Measurements from ENCODE around the gene TBCCD1. TPM values are rescaled to one million over a fixed set of nuclear protein-coding genes. Genes with fewer than 3 reads are reported as not detected.

The TBCCD1 gene
- total RNA-seq, 1 experiment from 2014 or later: 7.4 TPM

- Histone ChIP-seq H3K9me3 (ENCODE audit: control insufficient read depth, low read depth, low read length) (no peaks in the 10 kb centered on the region), H2BK15ac (ENCODE audit: low read depth, low read length) (no peak overlapping the region), H3K27ac (ENCODE audit: insufficient read length, low read depth, low read length) (no peak overlapping the region), H3K27me3 (ENCODE audit: insufficient read depth, low read length) (no peaks in the 10 kb centered on the region), H2AK5ac (ENCODE audit: insufficient read length, low read length) (no peak overlapping the region), H4K20me1 (ENCODE audit: control insufficient read depth, insufficient read depth, insufficient read length) (no peaks in the 10 kb centered on the region), H3K14ac (ENCODE audit: insufficient read depth, low read length) (no peak overlapping the region), H2BK20ac (ENCODE audit: low read depth, low read length, poor library complexity, severe bottlenecking) (no peak overlapping the region), H2BK120ac (ENCODE audit: low read depth, low read length, poor library complexity, severe bottlenecking) (no peak overlapping the region), H2AFZ (ENCODE audit: low read length) (no peak overlapping the region), H3K23me2 (ENCODE audit: insufficient read length, low read depth, low read length, poor library complexity, severe bottlenecking) (no peaks in the 10 kb centered on the region), H4K8ac (replicated peaks; ENCODE audit: insufficient read length, low read depth, low read length) (no peak overlapping the region), H2BK5ac (ENCODE audit: insufficient read length, low read length) (no peak overlapping the region), H3K23ac (ENCODE audit: insufficient read length, low read depth, low read length) (no peak overlapping the region), H3K79me1 (ENCODE audit: insufficient read depth, low read depth, low read length, poor library complexity, severe bottlenecking) (no peaks in the 10 kb centered on the region), H3K9ac (ENCODE audit: extremely low read depth, insufficient read length, low read length) (no peak overlapping the region), H3K79me2 (ENCODE audit: insufficient read depth, low read length) (no peaks in the 10 kb centered on the region), H3K4me1 (ENCODE audit: insufficient read depth, low read length) (no peaks in the 10 kb centered on the region), H3K18ac (ENCODE audit: insufficient read length, low read depth, low read length) (no peak overlapping the region), H4K91ac (ENCODE audit: insufficient read length, low read depth, low read length) (no peak overlapping the region), H3K56ac (ENCODE audit: insufficient read length, low read depth, low read length) (no peak overlapping the region), H4K5ac (ENCODE audit: insufficient read length, low read depth, low read length) (no peak overlapping the region), H3T11ph (ENCODE audit: low read length) (no peak overlapping the region), H3K4me2 (ENCODE audit: insufficient read depth, insufficient read length, low read length) (no peak overlapping the region), H3K4ac (ENCODE audit: low read depth, low read length) (no peak overlapping the region), H2BK12ac (ENCODE audit: insufficient read length, low read depth, low read length) (no peak overlapping the region)
- Mint-ChIP-seq H3K4me1 (peaks cover 0 to 7% of the 10 kb centered on the region in 2 experiments; a peak in 1 of 4 replicates), H3K4me3 (no peak overlapping the region), H3K36me3 (ENCODE audit: insufficient read depth in 1 of 3, low read depth in 3 of 3) (no peaks in the 10 kb centered on the region), H3K9me3 (no peaks in the 10 kb centered on the region), H3K27me3 (ENCODE audit: low read depth) (peaks cover 12% of the 10 kb centered on the region), H3K27ac (no peak overlapping the region)
- no peak for DNase-seq
- TF ChIP-seq CTCF (conservative IDR thresholded peaks at IDR 0.05): no peak
- WGBS (ENCODE audit: extremely low coverage, insufficient read length, low lambda C conversion rate): no CpG with 5 or more reads among the region's 10 CpGs
Observed at GRCh38 chr3:186520957-186521842, 45.9 kb downstream of the TBCCD1 start.

Data from H9 (cell line).